ENCODE data around the gene CCN5.

Gene CCN5

DNA sequence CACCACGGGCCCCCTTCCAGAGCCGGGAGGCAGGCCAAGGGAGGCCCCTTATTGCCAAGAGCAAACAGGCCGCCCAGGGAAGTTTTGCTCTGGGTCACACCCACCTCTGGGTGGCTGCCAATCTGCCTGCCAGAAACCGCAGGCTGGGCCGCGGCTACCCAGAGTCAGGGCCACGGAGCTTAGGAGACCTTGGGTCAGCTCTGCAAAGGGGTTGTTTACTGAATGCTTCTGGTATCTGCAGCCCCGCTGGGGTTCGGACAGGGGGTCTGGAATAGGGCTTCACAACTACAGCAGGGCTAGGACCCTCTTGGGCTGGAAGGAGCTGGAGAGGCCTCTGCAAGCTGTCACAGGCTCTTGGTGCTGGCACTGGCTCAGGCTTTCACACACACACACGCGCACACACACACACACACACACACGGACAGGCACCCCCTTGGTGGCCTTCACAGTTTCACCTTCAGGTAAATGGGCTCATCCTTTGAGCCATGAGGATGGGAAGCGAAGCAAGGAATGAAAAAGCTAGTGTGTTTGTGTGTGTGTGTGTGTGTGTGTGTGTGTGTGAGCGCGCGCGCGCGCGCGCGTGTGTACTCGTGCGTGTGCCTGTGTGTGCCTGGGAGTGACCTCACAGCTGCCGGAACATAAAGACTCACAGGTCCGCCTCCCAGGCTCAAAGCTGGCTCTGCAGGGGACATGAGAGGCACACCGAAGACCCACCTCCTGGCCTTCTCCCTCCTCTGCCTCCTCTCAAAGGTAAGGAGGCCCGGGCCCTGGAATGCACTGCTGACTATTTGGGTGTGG lies at the start of gene CCN5 (continued):
- TF ChIP-seq, protein P1, sequence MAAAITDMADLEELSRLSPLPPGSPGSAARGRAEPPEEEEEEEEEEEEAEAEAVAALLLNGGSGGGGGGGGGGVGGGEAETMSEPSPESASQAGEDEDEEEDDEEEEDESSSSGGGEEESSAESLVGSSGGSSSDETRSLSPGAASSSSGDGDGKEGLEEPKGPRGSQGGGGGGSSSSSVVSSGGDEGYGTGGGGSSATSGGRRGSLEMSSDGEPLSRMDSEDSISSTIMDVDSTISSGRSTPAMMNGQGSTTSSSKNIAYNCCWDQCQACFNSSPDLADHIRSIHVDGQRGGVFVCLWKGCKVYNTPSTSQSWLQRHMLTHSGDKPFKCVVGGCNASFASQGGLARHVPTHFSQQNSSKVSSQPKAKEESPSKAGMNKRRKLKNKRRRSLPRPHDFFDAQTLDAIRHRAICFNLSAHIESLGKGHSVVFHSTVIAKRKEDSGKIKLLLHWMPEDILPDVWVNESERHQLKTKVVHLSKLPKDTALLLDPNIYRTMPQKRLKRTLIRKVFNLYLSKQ (tag by site-specific recombination; IDR thresholded peaks at IDR 0.05; ENCODE audit: borderline replicate concordance), result no peak
- TF ChIP-seq KLF1 (tag by site-specific recombination; IDR thresholded peaks at IDR 0.05), result peak; percentile 79; the same call in 1 of the 2 replicates
- no peak for TF ChIP-seq ZNF549 (tag by site-specific recombination; IDR thresholded peaks at IDR 0.05)
- TF ChIP-seq ZNF148 (tag by site-specific recombination; IDR thresholded peaks at IDR 0.05; ENCODE audit: borderline replicate concordance), result no peak
- TF ChIP-seq, protein P2, sequence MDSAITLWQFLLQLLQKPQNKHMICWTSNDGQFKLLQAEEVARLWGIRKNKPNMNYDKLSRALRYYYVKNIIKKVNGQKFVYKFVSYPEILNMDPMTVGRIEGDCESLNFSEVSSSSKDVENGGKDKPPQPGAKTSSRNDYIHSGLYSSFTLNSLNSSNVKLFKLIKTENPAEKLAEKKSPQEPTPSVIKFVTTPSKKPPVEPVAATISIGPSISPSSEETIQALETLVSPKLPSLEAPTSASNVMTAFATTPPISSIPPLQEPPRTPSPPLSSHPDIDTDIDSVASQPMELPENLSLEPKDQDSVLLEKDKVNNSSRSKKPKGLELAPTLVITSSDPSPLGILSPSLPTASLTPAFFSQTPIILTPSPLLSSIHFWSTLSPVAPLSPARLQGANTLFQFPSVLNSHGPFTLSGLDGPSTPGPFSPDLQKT (IDR thresholded peaks at IDR 0.05; ENCODE audit: borderline replicate concordance, low read depth, low read length), result no peak
- TF ChIP-seq KLF8 (tag by site-specific recombination; IDR thresholded peaks at IDR 0.05), result 0 out of 2 replicates have a peak, but pooled peaks have one; percentile 26
- TF ChIP-seq ZNF596 (tag by site-specific recombination; IDR thresholded peaks at IDR 0.05), result no peak
- peak; percentile 81 for TF ChIP-seq ZBTB17 (tag by site-specific recombination; IDR thresholded peaks at IDR 0.05)
- TF ChIP-seq ZSCAN30 (tag by site-specific recombination; IDR thresholded peaks at IDR 0.05), result 0 out of 2 replicates have a peak, but pooled peaks have one; percentile 32
- no peak for TF ChIP-seq ZNF10 (tag by site-specific recombination; IDR thresholded peaks at IDR 0.05)
- TF ChIP-seq YY1 (tag by site-specific recombination; IDR thresholded peaks at IDR 0.05), result no peak
- TF ChIP-seq ZNF677 (tag by site-specific recombination; IDR thresholded peaks at IDR 0.05), result no peak
- peak; percentile 48; the same call in 1 of the 2 replicates for TF ChIP-seq IKZF3 (tag by site-specific recombination; IDR thresholded peaks at IDR 0.05)
- peak; percentile 59 for TF ChIP-seq ZNF2 (tag by site-specific recombination; IDR thresholded peaks at IDR 0.05)
- no peak for TF ChIP-seq MZF1 (tag by site-specific recombination; IDR thresholded peaks at IDR 0.05; ENCODE audit: borderline replicate concordance)
- TF ChIP-seq ZFHX2 (tag by site-specific recombination; conservative IDR thresholded peaks at IDR 0.05), result peak; percentile 39
- TF ChIP-seq ZSCAN23 (tag by site-specific recombination; IDR thresholded peaks at IDR 0.05), result no peak
- TF ChIP-seq ZNF324 (tag by site-specific recombination; IDR thresholded peaks at IDR 0.05), result no peak
- TF ChIP-seq SETDB1 (IDR thresholded peaks at IDR 0.05; ENCODE audit: insufficient read length, low read length), result no peak
- no peak for TF ChIP-seq ZNF664 (tag by site-specific recombination; IDR thresholded peaks at IDR 0.05)

DNA sequence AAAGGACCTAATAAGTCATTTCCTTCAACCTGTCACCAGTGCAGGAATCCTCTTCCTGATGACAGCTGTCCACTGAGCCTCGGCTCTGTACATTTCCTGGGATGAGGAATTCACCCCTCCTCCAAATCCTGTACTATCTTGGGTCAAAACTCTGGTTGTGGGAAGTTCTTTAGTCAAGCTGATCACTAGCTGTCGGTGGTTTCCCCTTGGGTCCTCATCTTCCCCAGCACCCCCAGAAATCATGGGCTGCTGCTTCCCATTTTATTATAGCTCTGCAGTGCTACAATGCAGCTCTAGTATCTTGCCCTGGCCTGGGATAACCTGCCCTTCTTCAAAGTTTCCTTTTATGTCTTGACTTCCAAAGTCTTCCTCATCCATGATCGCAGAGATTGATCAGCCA lies 49.1 kb upstream of the CCN5 start:
- Histone ChIP-seq H3K36me3 (ENCODE audit: control insufficient read depth in 2 of 2, insufficient read depth in 1 of 2, low read length in 2 of 2) (no peaks in the 10 kb centered on the region), H3K4me1 (ENCODE audit: control insufficient read depth, insufficient read depth, low read length) (no peaks in the 10 kb centered on the region), H3K9me3 (ENCODE audit: control insufficient read depth, insufficient read depth, low read depth, low read length) (no peaks in the 10 kb centered on the region), H3K27ac (ENCODE audit: extremely low read depth, low read depth, low read length) (no peak overlapping the region), H3K4me3 (ENCODE audit: low read depth, low read length) (no peak overlapping the region)
- CTCF ChIA-PET, result interaction anchor here (0.7 to 3.0 kb wide), 3 partner anchors 17 to 471 kb away, joined by 3 to 11 read pairs (median 3); no protein-coding TSS in a partner anchor
- POLR2A ChIA-PET, result interaction anchor here (0.6 kb wide), 1 partner anchor 23 kb away, joined by 4 read pairs; no protein-coding TSS in a partner anchor
- no peak for TF ChIP-seq ZNF2 (tag by site-specific recombination; IDR thresholded peaks at IDR 0.05)
- TF ChIP-seq KLF8 (tag by site-specific recombination; IDR thresholded peaks at IDR 0.05), result no peak
- TF ChIP-seq ZNF473 (tag by site-specific recombination; IDR thresholded peaks at IDR 0.05), result no peak
- no peak for TF ChIP-seq ZNF571 (tag by site-specific recombination; IDR thresholded peaks at IDR 0.05)
- TF ChIP-seq PRDM6 (tag by site-specific recombination; IDR thresholded peaks at IDR 0.05), result no peak
- TF ChIP-seq SETDB1 (IDR thresholded peaks at IDR 0.05; ENCODE audit: insufficient read length, low read length), result no peak
- TF ChIP-seq BCL11B (tag by site-specific recombination; IDR thresholded peaks at IDR 0.05; ENCODE audit: low read depth), result no peak
- TF ChIP-seq, protein P2 (IDR thresholded peaks at IDR 0.05; ENCODE audit: borderline replicate concordance, low read depth, low read length), result no peak
- TF ChIP-seq ZNF626 (tag by site-specific recombination; IDR thresholded peaks at IDR 0.05), result no peak
- no peak for TF ChIP-seq ZNF350 (tag by site-specific recombination; IDR thresholded peaks at IDR 0.05)
- no peak for TF ChIP-seq TCF7L2 (IDR thresholded peaks at IDR 0.05; ENCODE audit: borderline replicate concordance, low read depth, low read length)
- no peak for TF ChIP-seq WT1 (tag by site-specific recombination; IDR thresholded peaks at IDR 0.05)
